T follicular helper cell (primary cell): ENCODE results near the gene TLCD2.
"Not testable (repeated sequence)": the region's sequence is repeated elsewhere in the genome, so short reads cannot be mapped to it uniquely, and the experiment has no call there.

Source experiments
- DNase-seq: peaks from one replicate; pipeline ENCODE4 v3.0.0-alpha.2; 2020; ENCODE audit warnings: low read depth
- total RNA-seq, 2 experiments: gene quantifications; one replicate each; lab custom pipeline; 2026; lab: John Stamatoyannopoulos, UW

Gene TLCD2
- total RNA-seq: 0.26 to 1.9 reads per million in 2 experiments

GRCh38 chr17:1709971-1710806, at the start of gene TLCD2:
Gene TLCD2 (minus strand): TSS chr17:1710377. CDS start chr17:1710242, 135 bp downstream.
- no peak for DNase-seq

DNA sequence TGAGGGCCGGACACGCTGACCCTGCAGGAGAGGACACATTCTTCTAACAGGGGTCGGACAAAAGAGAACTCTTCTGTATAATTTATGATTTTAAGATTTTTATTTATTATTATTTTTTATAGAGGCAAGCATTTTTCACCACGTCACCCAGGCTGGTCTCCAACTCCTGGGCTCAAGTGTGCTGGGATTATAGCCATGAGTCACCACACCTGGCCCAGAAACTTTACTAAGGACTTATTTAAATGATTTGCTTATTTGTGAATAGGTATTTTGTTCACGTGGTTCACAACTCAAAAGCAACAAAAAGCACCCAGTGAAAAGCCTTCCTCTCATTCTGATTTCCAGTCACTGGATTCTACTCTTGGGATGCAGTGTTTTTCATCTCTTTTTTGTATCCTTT, 49.4 kb upstream of the TLCD2 start:
- no peak for DNase-seq

GRCh38 chr17:1758807-1759206, 48.6 kb upstream of the TLCD2 start:
- no peak for DNase-seq

DNA sequence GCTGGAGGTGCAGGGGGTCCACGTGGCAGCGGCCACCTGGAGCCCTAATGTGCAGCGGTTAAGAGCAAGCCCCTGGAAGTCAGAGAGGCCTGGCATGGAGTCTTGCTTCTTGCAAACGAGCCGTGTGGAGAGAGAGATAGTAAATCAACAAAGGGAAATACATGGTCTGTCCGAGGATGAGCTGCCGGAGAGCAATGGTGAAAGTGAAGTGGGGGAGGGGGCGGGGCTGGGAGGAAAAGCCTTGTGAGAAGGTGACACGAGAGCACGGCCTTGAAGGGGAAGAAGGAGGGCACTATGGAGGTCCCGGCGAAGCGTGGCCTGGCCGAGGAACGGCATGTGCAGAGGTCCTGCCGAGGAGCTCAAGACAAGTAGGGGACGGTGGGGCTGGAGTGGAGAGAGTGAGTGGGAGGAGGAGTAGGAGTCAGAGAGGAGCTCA, 45.7 kb upstream of the TLCD2 start:
- no peak for DNase-seq

DNA sequence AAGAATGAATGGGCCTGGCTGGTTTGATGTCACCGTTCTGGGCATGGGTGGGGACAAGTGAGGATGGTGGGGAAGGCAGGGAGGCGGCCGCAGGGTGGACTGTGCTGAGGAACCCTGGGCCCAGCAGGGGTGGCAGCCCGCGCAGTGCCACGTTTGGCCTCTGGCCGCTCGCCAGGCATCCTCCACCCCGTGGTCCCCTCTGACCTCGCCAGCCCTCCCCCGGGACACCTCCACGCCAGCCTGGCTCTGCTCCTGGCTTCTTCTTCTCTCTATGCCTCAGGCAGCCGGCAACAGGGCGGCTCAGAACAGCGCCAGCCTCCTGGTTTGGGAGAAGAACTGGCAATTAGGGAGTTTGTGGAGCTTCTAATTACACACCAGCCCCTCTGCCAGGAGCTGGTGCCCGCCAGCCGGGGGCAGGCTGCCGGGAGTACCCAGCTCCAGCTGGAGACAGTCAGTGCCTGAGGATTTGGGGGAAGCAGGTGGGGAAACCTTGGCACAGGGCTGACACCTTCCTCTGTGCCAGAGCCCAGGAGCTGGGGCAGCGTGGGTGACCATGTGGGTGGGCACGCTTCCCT, 45.2 kb upstream of the TLCD2 start:
- no peak for DNase-seq

GRCh38 chr17:1754430-1755112, 44.4 kb upstream of the TLCD2 start:
- no peak for DNase-seq

GRCh38 chr17:1753767-1754429, 43.7 kb upstream of the TLCD2 start:
- DNase-seq: no peak

DNA sequence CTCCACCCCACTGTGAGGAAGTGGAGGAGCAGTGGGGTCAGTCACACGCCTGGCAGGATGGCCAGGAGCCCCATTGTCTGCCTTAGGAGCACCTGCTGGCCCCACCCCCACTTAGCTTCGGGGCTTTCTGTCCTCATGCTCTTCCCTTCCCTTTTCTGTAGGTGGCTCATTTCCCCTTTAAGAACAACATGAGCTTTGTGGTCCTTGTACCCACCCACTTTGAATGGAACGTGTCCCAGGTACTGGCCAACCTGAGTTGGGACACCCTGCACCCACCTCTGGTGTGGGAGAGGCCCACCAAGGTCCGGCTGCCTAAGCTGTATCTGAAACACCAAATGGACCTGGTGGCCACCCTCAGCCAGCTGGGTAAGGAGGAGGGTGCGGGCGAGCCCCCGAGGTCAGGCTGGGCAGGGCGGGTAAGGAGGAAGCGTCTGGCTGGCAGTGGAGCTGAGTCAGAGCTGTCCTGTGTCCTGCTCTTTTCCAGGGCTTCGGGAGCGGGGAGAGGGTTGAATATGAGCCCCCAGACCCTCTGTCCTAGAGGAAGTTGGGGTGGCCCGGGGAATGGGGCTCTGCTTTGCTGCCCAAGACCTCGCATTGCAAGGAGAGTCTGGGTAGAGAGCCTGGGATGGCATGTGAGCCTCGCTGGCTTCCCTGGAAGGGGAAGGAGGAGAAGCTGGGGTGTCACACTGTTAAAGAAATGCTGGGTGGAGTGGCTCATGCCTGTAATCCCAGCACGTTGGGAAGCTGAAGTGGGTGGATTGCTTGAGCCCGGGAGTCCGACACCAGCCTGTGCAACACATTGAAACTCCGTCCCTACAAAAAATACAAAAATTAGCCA, 42.5 kb upstream of the TLCD2 start:
- no peak for DNase-seq

DNA sequence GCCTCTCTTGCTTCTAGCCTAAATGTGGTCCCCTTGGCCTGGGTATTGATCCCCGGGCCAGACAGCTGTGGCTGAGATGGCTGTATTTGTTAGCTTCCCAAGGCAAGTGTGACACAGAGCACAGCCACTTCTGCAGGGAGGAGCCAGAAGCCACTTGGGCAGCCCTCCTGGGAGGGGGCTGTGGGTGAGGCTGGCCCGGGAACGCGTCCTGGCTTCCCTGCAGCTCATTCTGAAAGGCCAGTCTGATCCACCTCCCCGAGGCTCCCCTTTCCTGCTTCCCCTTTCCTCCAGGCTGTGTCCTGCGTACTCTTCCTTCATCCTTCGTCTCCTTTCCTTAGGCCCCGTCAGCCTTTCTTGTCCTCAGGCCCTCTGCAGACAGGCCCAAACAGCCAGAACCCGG, 40.5 kb upstream of the TLCD2 start:
- no peak for DNase-seq

DNA sequence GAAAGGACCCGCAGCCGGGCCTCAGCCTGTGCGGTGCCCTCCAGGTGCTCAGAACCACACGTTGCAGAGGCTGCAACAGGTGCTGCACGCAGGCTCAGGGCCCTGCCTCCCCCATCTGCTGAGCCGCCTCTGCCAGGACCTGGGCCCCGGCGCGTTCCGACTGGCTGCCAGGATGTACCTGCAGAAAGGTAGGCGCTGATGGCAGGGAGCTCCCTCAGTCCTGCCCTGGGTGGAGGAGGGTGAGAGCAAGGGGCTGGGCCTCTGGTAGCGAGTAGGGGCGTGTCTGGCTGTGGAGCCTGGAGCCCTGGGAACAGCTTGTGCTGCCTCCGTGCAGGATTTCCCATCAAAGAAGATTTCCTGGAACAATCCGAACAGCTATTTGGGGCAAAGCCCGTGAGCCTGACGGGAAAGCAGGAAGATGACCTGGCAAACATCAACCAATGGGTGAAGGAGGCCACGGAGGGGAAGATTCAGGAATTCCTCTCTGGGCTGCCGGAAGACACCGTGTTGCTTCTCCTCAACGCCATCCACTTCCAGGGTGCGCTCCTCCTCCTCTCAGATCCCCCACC, 36.9 kb upstream of the TLCD2 start:
- DNase-seq: no peak

GRCh38 chr17:1745513-1746020, 35.4 kb upstream of the TLCD2 start:
- no peak for DNase-seq

DNA sequence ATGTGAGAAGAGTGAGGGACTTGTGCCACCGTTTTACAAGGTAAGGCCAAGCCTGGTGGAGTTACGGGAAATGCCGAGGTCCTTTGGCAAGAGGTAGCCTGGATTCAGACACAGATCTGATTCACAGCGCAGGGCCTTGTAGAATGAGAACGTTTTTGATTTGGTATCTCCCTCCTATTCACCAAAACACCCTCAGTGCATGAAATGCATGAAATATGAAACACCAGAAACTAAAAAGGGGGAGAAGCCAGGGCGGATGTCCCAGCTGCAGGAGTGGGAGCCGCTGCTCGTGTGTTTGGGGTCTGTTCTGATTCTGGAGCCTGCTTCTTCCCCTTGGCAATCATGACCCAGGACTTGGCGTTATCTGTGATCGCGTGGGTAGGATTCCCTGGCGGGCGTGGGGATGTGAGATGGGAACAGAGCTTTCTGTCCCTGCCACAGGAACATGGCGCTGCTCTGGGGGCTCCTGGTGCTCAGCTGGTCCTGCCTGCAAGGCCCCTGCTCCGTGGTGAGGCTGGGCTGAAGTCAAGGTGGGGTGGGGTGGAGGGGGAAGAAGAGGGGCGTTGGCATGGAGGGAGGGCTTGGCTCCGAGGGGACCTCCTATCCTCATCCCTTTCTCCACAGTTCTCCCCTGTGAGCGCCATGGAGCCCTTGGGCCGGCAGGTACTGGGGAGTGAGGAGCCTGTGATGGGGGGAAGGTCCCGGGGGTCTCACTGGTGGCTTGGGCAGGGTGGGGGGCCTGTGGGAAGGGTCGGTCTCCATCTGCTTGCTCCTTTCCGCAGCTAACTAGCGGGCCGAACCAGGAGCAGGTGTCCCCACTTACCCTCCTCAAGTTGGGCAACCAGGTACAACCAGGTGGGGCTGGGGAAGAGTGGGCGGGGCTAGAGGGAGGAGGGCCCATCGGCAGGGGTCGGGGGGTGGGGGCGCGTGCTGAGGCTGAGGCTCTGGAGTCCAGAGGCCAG, 34.7 kb upstream of the TLCD2 start:
- DNase-seq: no peak

GRCh38 chr17:1743088-1743439, 32.9 kb upstream of the TLCD2 start:
- no peak for DNase-seq

GRCh38 chr17:1742371-1743087, 32.4 kb upstream of the TLCD2 start, which contains the start of gene SERPINF2:
Gene SERPINF2 (plus strand): TSS chr17:1742871. CDS start chr17:1744996, 2,125 bp downstream.
- DNase-seq: no peak

DNA sequence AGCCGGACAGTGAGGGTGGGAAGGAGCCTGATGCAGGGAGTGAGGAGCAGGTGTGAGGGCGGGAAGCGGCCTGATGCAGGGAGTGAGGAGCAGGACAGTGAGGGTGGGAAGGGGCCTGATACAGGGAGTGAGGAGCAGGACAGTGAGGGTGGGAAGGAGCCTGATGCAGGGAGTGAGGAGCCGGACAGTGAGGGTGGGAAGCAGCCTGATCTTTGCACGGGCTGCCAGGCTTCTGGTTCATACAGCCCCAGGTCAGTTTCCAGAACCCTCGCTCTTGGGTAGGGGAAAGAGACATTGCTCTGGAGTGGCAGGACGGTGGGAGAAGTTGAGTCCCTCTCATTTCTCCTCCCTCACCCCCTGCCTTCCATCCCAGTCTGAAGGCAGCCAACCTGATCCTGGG, 31.7 kb upstream of the TLCD2 start:
- not testable (repeated sequence) for DNase-seq

DNA sequence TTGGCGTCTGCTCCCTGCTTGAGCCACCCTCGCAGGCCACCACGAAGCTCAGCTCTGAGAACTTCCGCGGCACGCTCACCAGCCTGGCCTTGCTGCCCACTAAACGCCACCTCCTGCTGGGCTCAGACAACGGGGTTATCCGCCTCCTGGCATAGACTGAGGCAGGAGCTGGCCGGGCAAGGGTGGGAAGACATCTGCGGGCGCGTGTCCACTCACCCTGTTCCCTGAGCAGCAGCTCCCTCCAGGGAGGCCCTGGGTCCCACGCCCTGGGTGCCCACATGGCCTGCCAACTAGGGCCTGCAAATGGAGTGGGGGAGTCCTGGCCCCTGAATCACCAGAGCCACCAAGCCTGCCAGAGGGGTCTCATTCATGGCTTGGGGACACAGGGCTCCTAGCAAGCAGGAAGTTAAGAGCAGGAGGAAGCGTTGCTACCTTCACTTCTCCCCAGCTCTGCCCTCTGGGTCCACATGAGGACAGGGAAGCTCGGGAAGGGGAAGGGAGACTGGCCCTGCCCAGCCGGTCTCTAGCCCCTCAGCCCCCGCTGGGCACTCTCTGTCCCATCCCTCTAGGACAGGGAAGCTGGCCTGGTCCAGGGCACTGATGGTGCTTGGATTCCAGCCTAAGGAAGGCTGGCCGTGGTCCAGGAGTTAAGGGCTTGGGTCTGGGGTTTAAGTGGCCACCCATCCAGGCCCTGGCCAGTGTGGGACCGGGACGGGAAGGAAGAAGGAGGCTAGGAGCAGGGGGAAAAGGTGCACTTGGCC, 27.5 kb upstream of the TLCD2 start:
- DNase-seq: no peak

DNA sequence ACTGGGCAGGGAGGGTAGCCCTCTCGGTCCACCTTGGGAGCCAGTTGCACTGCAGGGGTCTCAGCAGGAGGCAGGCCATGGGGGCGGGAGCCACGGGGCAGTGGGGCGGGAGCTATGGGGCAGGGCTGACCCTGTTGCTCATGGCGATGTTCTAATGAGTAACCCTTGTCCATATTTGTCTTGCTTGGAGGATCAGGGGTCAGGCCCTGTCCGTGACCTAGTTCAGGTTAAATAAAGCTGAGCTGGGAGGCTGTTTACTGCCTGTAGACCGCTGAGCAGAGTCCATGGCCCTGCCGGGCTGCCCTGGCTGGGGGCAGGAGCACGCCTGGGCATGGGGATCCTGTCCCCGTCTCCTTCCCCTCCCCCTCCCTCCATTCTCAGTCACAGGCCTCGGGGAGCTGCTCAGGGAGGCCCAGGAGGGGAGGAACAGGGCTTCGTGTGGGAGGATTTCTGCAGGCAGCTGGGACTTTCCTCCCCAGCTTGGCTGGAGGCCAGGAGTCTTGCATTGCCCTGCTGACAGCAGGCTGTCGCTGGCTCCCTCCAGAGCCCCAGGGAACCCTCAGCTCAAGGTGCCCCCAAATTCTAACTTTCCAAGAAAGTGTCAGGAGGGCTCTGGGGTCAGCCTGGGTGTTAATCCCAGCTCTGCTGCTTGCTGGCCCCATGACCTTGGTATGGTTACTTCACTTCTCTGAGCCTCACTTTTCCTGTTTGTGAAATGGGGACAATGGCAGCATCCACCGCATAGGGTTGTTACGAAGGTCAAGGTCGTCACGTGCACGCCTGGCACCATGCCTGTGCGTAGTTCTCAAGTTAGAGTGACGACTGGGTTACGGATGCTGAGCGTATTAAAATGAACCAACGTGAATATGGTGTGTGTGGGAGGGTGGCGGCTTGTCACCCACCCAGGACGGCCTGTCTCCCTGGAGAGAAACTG, 26.4 kb upstream of the TLCD2 start:
- no peak for DNase-seq
